Endodermal cell (in vitro differentiated cells): ENCODE measurements around the gene FRRS1. TPM values are rescaled to one million over a fixed set of nuclear protein-coding genes. Genes with fewer than 3 reads are reported as not detected.

Source experiments
- DNase-seq: peaks from one replicate; pipeline ENCODE4 v3.0.0-alpha.2; 2017
- H3K27ac ChIP-seq: 2 replicates; pipeline ENCODE4 v1.5.1; 2013; ENCODE audit warnings: mild to moderate bottlenecking, low read depth, low read length, moderate library complexity
- H3K27me3 ChIP-seq: 2 replicates; pipeline ENCODE4 v1.6.1; 2013; ENCODE audit warnings: mild to moderate bottlenecking, low read length, moderate library complexity; ENCODE audit not compliant: insufficient read depth, control insufficient read depth, poor library complexity, severe bottlenecking
- H3K36me3 ChIP-seq: 2 replicates; pipeline ENCODE4 v1.7.0; 2013; ENCODE audit warnings: mild to moderate bottlenecking, low read length, moderate library complexity; ENCODE audit not compliant: control insufficient read depth, insufficient read depth
- H3K4me1 ChIP-seq: one replicate; pipeline ENCODE4 v1.7.0; 2013; ENCODE audit warnings: low read length; ENCODE audit not compliant: control insufficient read depth, insufficient read depth
- H3K4me3 ChIP-seq: 2 replicates; pipeline ENCODE4 v1.5.1; 2013; ENCODE audit warnings: mild to moderate bottlenecking, low read length, moderate library complexity
- H3K9ac ChIP-seq: 2 replicates; pipeline ENCODE4 v1.6.1; 2013; ENCODE audit warnings: mild to moderate bottlenecking, low read length, moderate library complexity; ENCODE audit not compliant: poor library complexity, severe bottlenecking; ENCODE audit errors: extremely low read depth
- H3K9me3 ChIP-seq: 2 replicates; pipeline ENCODE4 v1.6.1; 2013; ENCODE audit warnings: mild to moderate bottlenecking, low read length, moderate library complexity; ENCODE audit not compliant: control insufficient read depth
- H3K27ac Mint-ChIP-seq: 2 replicates; pipeline ENCODE4 v1.8.0; 2020; ENCODE audit warnings: mixed read lengths
- H3K27me3 Mint-ChIP-seq: 2 replicates; pipeline ENCODE4 v1.8.0; 2021; ENCODE audit warnings: mild to moderate bottlenecking, mixed read lengths; ENCODE audit not compliant: insufficient read depth
- H3K36me3 Mint-ChIP-seq: 2 replicates; pipeline ENCODE4 v1.8.0; 2020; ENCODE audit warnings: low read depth, mixed read lengths
- H3K4me1 Mint-ChIP-seq: 2 replicates; pipeline ENCODE4 v1.8.0; 2020; ENCODE audit warnings: mixed read lengths
- H3K4me3 Mint-ChIP-seq: 2 replicates; pipeline ENCODE4 v1.8.0; 2020; ENCODE audit warnings: mild to moderate bottlenecking, moderate library complexity, mixed read lengths
- H3K9me3 Mint-ChIP-seq: 2 replicates; pipeline ENCODE4 v1.8.0; 2020; ENCODE audit warnings: mild to moderate bottlenecking, mixed read lengths
- WGBS, 2 experiments: methylation state at CpG; one replicate each; pipeline versions ENCODE4 v1.1.5 to v1.1.7; 2013; ENCODE audit warnings: missing lambda C conversion rate in 2 of 2, mixed read lengths in 1 of 2; ENCODE audit not compliant: insufficient coverage in 1 of 2, insufficient read length in 1 of 2; 5-methylcytosine and 5-hydroxymethylcytosine counted together
- total RNA-seq, 2 donors: library from RNA; stranded (reverse); fragmentation: NEBNext Ultra II Directional in 1 of 2; extraction: Animal tissue kit (Norgen Biotek cat#: 25700) in 1 of 2; gene quantifications; 2 replicates in 1 of 2; 3 replicates in 1 of 2; pipeline ENCODE4 v1.2.1, GENCODE V29; 2021
- TF ChIP-seq, protein P1 (sequence below): fragments of 200-600 bp; sonication (generic); conservative IDR thresholded peaks from 2 replicates; pipeline ENCODE4 v1.5.0; 2021; ENCODE audit warnings: antibody characterized with exemption, mild to moderate bottlenecking

FRRS1 gene
- total RNA-seq, 2 donors from 2014 or later, result 9.9 to 24.4 TPM

GRCh38 chr1:99749504-99750347 lies 16.7 kb downstream of the FRRS1 start:
- Histone ChIP-seq H3K36me3 (peaks cover 11% of the 10 kb centered on the region), H3K9me3 (no peaks in the 10 kb centered on the region), H3K4me3 (no peak overlapping the region), H3K9ac (no peak overlapping the region), H3K27me3 (no peaks in the 10 kb centered on the region), H3K27ac (no peak overlapping the region), H3K4me1 (no peaks in the 10 kb centered on the region)
- Mint-ChIP-seq H3K27ac (no peak overlapping the region), H3K4me1 (peaks cover 9% of the 10 kb centered on the region), H3K4me3 (no peak overlapping the region), H3K9me3 (peaks cover 4% of the 10 kb centered on the region), H3K27me3 (no peaks in the 10 kb centered on the region), H3K36me3 (peaks cover 24% of the 10 kb centered on the region)
- WGBS, 2 experiments, result 57 to 68% methylated on average over 1 to 2 of the region's 2 CpGs
- TF ChIP-seq, protein P1, sequence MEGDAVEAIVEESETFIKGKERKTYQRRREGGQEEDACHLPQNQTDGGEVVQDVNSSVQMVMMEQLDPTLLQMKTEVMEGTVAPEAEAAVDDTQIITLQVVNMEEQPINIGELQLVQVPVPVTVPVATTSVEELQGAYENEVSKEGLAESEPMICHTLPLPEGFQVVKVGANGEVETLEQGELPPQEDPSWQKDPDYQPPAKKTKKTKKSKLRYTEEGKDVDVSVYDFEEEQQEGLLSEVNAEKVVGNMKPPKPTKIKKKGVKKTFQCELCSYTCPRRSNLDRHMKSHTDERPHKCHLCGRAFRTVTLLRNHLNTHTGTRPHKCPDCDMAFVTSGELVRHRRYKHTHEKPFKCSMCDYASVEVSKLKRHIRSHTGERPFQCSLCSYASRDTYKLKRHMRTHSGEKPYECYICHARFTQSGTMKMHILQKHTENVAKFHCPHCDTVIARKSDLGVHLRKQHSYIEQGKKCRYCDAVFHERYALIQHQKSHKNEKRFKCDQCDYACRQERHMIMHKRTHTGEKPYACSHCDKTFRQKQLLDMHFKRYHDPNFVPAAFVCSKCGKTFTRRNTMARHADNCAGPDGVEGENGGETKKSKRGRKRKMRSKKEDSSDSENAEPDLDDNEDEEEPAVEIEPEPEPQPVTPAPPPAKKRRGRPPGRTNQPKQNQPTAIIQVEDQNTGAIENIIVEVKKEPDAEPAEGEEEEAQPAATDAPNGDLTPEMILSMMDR, result no peak
- DNase-seq, result no peak

GRCh38 chr1:99748419-99748818 lies 18.0 kb downstream of the FRRS1 start:
- Histone ChIP-seq H3K9me3 (no peaks in the 10 kb centered on the region), H3K27me3 (no peaks in the 10 kb centered on the region), H3K9ac (no peak overlapping the region), H3K36me3 (peaks cover 11% of the 10 kb centered on the region), H3K4me1 (no peaks in the 10 kb centered on the region), H3K4me3 (no peak overlapping the region), H3K27ac (no peak overlapping the region)
- 87 to 93% methylated on average over 2 of the region's 2 CpGs for WGBS, 2 experiments
- peaks cover 9% of the 10 kb centered on the region for H3K4me1 Mint-ChIP-seq
- no peaks in the 10 kb centered on the region for H3K27me3 Mint-ChIP-seq
- H3K4me3 Mint-ChIP-seq, result no peak overlapping the region
- H3K36me3 Mint-ChIP-seq, result peaks cover 30% of the 10 kb centered on the region
- TF ChIP-seq, protein P1, result no peak
- H3K9me3 Mint-ChIP-seq, result peaks cover 4% of the 10 kb centered on the region
- DNase-seq, result no peak
- no peak overlapping the region for H3K27ac Mint-ChIP-seq

DNA sequence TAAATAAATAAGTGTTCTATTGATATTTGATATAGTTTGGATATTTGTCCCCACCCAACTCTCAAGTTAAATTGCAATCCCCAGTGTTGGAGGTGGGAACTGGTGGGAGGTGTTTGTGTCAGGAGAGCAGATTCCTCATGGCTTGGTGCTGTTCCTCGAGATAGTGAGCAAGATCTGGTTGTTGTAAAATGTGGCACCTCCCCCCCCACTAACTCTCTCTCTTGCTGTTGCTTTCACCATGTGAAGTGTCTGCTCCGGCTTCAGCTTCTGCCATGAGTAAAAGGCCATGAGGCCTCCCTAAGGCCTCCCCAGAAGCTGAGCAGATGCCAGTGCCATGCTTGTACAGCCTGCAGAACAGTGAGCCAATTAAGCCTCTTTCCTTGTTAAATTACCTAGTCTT lies 20.8 kb downstream of the FRRS1 start:
- Histone ChIP-seq H3K27ac (no peak overlapping the region), H3K4me3 (no peak overlapping the region), H3K9ac (no peak overlapping the region), H3K27me3 (no peaks in the 10 kb centered on the region), H3K9me3 (no peaks in the 10 kb centered on the region), H3K4me1 (no peaks in the 10 kb centered on the region), H3K36me3 (peaks cover 15% of the 10 kb centered on the region)
- no peak overlapping the region for H3K4me3 Mint-ChIP-seq
- TF ChIP-seq, protein P1, result no peak
- no peak overlapping the region for H3K27ac Mint-ChIP-seq
- 93 to 100% methylated on average over 1 of the region's 2 CpGs for WGBS, 2 experiments
- H3K27me3 Mint-ChIP-seq, result no peaks in the 10 kb centered on the region
- no peak for DNase-seq
- peaks cover 9% of the 10 kb centered on the region for H3K4me1 Mint-ChIP-seq
- H3K36me3 Mint-ChIP-seq, result peaks cover 36% of the 10 kb centered on the region
- H3K9me3 Mint-ChIP-seq, result no peaks in the 10 kb centered on the region
